Psoas muscle (tissue), 8 donors: Measurements from ENCODE around the gene PYCR2. TPM values are rescaled to one million over a fixed set of nuclear protein-coding genes. Genes with fewer than 3 reads are reported as not detected.
A peak's percentile ranks its signal among the peaks of the same experiment; 100 is the strongest.

Experiments used
- ATAC-seq, 4 donors: fragments of 200-7000 bp; cut with Tn5 transposase; one replicate each; pipeline ENCODE4 v1.9.1; 2020; ENCODE audit warnings: moderate library complexity in 3 of 4, mild to moderate bottlenecking in 2 of 4
- DNase-seq, 2 donors: peaks; one replicate each; pipeline ENCODE4 v3.0.0-alpha.2; 2020
- H3K27ac ChIP-seq: fragments of 200-600 bp; one replicate; pipeline ENCODE4 v1.8.0; 2022
- H3K27me3 ChIP-seq, 3 donors: fragments of 200-600 bp in 1 of 3; one replicate each; pipeline versions ENCODE4 v1.6.1 to v1.8.0; 2013 to 2022; ENCODE audit warnings: low read length in 2 of 3, mild to moderate bottlenecking in 2 of 3, moderate library complexity in 1 of 3; ENCODE audit not compliant: insufficient read depth in 3 of 3
- H3K36me3 ChIP-seq, 2 donors: fragments of 200-600 bp in 1 of 2; one replicate each; pipeline versions ENCODE4 v1.6.1 to v1.8.0; 2013 to 2022; ENCODE audit warnings: low read depth in 1 of 2, mild to moderate bottlenecking in 1 of 2, moderate library complexity in 1 of 2; ENCODE audit not compliant: insufficient read depth in 1 of 2
- H3K4me1 ChIP-seq: fragments of 200-600 bp; one replicate; pipeline ENCODE4 v1.8.0; 2022
- H3K4me3 ChIP-seq: fragments of 200-600 bp; one replicate; pipeline ENCODE4 v1.8.0; 2022; ENCODE audit warnings: mild to moderate bottlenecking
- H3K9me3 ChIP-seq: fragments of 200-600 bp; one replicate; pipeline ENCODE4 v1.8.0; 2022
- CTCF ChIP-seq: fragments of 200-600 bp; IDR thresholded peaks from one replicate; pipeline ENCODE4 v1.8.0; 2022; ENCODE audit warnings: antibody characterized with exemption
- WGBS, 3 donors: extraction: QIAGEN DNeasy Blood & Tissue Kit; methylation state at CpG; one replicate each; pipeline versions ENCODE4 v1.1.6 to v1.1.7; 2013; 5-methylcytosine and 5-hydroxymethylcytosine counted together
- intact Hi-C, 2 donors: fragments of 100-400 bp; cut with DNase I; formaldehyde crosslinking; loops; one replicate each; pipeline versions ENCODE4 v1.11.0 to v1.14.2; 2022
- polyA plus RNA-seq, 3 donors: library from polyadenylated mRNA; stranded (reverse); fragments of 200-250 nt; gene quantifications; one replicate each; pipeline ENCODE4 v1.2.3, GENCODE V29; 2013
- total RNA-seq, 4 donors: library from RNA; stranded (reverse); fragmentation: NEBNext Ultra II Directional in 2 of 4; extraction: Animal tissue kit (Norgen Biotek cat#: 25700) in 2 of 4; gene quantifications; one replicate each; pipeline versions ENCODE4 v1.2.1 to v1.2.4, GENCODE V29; 2021 to 2023
- donor health status: healthy with polysubstance abuse.
- donor health status: DM: no; HTN: no; CAD: no; lungs with moderate emphysema.
- donor health status: Bipolar disorder and iron deficiency.
- donor health status: healthy.
- donor health status: DM: yes; HTN: yes; CAD: no.
- donor health status: DM: no; HTN: no; CAD: no.
- donor health status: DM: no; HTN: no; CAD: no.
- donor health status: DM: yes; HTN: yes; CAD: no.

PYCR2 gene
- total and polyA plus RNA-seq, 7 donors = 34.9 to 70.2 (median 52.0) TPM

DNA sequence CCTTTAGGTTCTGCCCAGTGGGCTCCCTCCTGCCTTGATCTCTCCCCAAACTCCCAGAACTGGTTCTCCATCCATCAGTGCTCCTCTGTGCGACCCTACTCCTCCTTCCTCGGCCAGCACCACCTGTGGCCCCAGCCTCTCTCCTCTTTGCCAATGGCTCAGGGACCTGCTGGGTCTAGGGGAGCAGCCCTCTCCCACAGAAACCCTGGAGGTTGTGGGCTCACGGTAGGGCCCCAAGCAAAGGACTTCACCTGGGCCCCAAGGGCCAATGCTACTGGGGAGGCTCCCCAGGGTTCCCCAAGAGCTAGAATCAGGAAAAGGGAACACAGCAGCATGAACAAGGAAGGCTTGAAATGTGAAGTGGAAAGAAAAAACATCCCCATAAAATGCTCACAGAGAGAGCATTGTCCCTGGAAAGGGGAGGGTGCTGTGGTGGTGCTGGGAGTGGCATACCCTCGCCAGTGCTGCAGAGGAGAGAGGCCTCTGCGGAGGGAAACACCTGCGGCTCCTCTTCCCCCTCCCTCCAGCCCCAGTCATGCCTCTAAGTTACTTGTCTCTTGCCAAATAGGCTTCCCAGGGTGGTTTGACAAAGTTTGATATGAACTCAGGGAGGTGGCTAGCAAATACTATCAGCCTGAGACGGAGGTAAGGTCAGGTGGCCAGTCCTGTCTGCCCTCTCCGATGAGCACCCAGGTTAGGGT, 44.4 kb downstream of the PYCR2 start:
- no peak for TF ChIP-seq CTCF
- ATAC-seq (no peak), DNase-seq (no peak)
- intact Hi-C loops = loop anchor here (5.0 to 10.0 kb wide), 4 partner anchors 33 to 95 kb away; partner anchors contain the start of gene PYCR2 (in 2 of the 2)
- H3K4me3 ChIP-seq = no peak overlapping the region
- peaks cover 48% of the 10 kb centered on the region for H3K4me1 ChIP-seq
- H3K9me3 ChIP-seq = no peaks in the 10 kb centered on the region
- 63 to 74% (median 65%) methylated on average over 8 of the region's 8 CpGs for WGBS, 3 donors
- no peaks in the 10 kb centered on the region for H3K27me3 ChIP-seq
- peak overlapping the region; percentile 92 for H3K27ac ChIP-seq
- peaks cover 4 to 23% of the 10 kb centered on the region in 2 donors for H3K36me3 ChIP-seq

GRCh38 chr1:225878282-225878681, 45.8 kb downstream of the PYCR2 start:
- ATAC-seq = no peak
- Histone ChIP-seq H3K27me3 (no peaks in the 10 kb centered on the region), H3K36me3 (peaks cover 4 to 36% of the 10 kb centered on the region in 2 donors), H3K4me3 (no peak overlapping the region), H3K27ac (peak overlapping the region; percentile 69), H3K9me3 (no peaks in the 10 kb centered on the region), H3K4me1 (peaks cover 48% of the 10 kb centered on the region)
- no peak for DNase-seq
- WGBS, 3 donors = 71 to 84% (median 72%) methylated on average over 4 of the region's 4 CpGs
- intact Hi-C loops = loop anchor here (5.0 to 10.0 kb wide), 3 partner anchors 34 to 97 kb away; no protein-coding TSS in a partner anchor
- TF ChIP-seq CTCF = no peak

GRCh38 chr1:225877580-225877979, 46.5 kb downstream of the PYCR2 start:
- 6 to 19% (median 8%) methylated on average over 10 of the region's 10 CpGs for WGBS, 3 donors
- intact Hi-C loops = loop anchor here (5.0 to 10.0 kb wide), 3 partner anchors 35 to 97 kb away; no protein-coding TSS in a partner anchor
- Histone ChIP-seq H3K4me3 (peak overlapping the region; percentile 34), H3K4me1 (peaks cover 48% of the 10 kb centered on the region), H3K9me3 (no peaks in the 10 kb centered on the region), H3K27ac (peak overlapping the region; percentile 69), H3K27me3 (no peaks in the 10 kb centered on the region), H3K36me3 (peaks cover 4 to 43% of the 10 kb centered on the region in 2 donors)
- TF ChIP-seq CTCF = peak; percentile 61
- ATAC-seq = peak; percentile 52 to 66 (median 60)
- peak; percentile 79 to 87 for DNase-seq

GRCh38 chr1:225876900-225877510, 47.0 kb downstream of the PYCR2 start:
- DNase-seq = no peak

More at GRCh38 chr1:225876900-225877510, 47.0 kb downstream of the PYCR2 start:
- peak overlapping the region; percentile 34 for H3K4me3 ChIP-seq
- peak overlapping the region; percentile 69 for H3K27ac ChIP-seq
- H3K27me3 ChIP-seq = no peaks in the 10 kb centered on the region
- WGBS, 3 donors = 38 to 54% (median 40%) methylated on average over 12 of the region's 12 CpGs
- peaks cover 48% of the 10 kb centered on the region for H3K4me1 ChIP-seq
- peaks cover 4 to 49% of the 10 kb centered on the region in 2 donors for H3K36me3 ChIP-seq
- no peaks in the 10 kb centered on the region for H3K9me3 ChIP-seq
- ATAC-seq = no peak
- TF ChIP-seq CTCF = no peak
- intact Hi-C loops = loop anchor here (5.0 to 10.0 kb wide), 3 partner anchors 35 to 98 kb away; no protein-coding TSS in a partner anchor
